Neural cell (in vitro differentiated cells): ENCODE results near the gene CPA2.

ENCODE experiments used
- EZH2 ChIP-seq: fragments of 200-600, 300-800 bp; shearing (Covaris generic), sonication (generic); IDR thresholded peaks from 2 replicates; pipeline ENCODE4 v1.6.1; 2014; ENCODE audit warnings: antibody characterized with exemption, low read length, borderline replicate concordance, mild to moderate bottlenecking; ENCODE audit not compliant: insufficient read depth, poor library complexity, severe bottlenecking
- POLR2AphosphoS5 ChIP-seq: IDR thresholded peaks from 2 replicates; pipeline ENCODE4 v1.6.1; 2012
- RAD21 ChIP-seq: fragments of 450-650 bp; conservative IDR thresholded peaks from 2 replicates; pipeline ENCODE4 v1.6.1; 2014; ENCODE audit warnings: antibody characterized with exemption, mild to moderate bottlenecking, moderate library complexity
- SMC3 ChIP-seq: fragments of 450-650 bp; conservative IDR thresholded peaks from 2 replicates; pipeline ENCODE4 v1.6.1; 2014; ENCODE audit warnings: antibody characterized with exemption, mild to moderate bottlenecking, moderate library complexity; ENCODE audit not compliant: poor library complexity
- TAF1 ChIP-seq: IDR thresholded peaks from 2 replicates; pipeline ENCODE4 v1.6.1; 2012; ENCODE audit warnings: low read depth
- TF ChIP-seq, protein P1 (sequence below): fragments of 450-650 bp; IDR thresholded peaks from 2 replicates; pipeline ENCODE4 v1.5.1; 2014; ENCODE audit warnings: antibody characterized with exemption, mild to moderate bottlenecking, moderate library complexity; ENCODE audit not compliant: poor library complexity, severe bottlenecking
- TF ChIP-seq, protein P2 (sequence below): IDR thresholded peaks from 2 replicates; pipeline ENCODE4 v1.6.1; 2012; ENCODE audit warnings: borderline replicate concordance

DNA sequence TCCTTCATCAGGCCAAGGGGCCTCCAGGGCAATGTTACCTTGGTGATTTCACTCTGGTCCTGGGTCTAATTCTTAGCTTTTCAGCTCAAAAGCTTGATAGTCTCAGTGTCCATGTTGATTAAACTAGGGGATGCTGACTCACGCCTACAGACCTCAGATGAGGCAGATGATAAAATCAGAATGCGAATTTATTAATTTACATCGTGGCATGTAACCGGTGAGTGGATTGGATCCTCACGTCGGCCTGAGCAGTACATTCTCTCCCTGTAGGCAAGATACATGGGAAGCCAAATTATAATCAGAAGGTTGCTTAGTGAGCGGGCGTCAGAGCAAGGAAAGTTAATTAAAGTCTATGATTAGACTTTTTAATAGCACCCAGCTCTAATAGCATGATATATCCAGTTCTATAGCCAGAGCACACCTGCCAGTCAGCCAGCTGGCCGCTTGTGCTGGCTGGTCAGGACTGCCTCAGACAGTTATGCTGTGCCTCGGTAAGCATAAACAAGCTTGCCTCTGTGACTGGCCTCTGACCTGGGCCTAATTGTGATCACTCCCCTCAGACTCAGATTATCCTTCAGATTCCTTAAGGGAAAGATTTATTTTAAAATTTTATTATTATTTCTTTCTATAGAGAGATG, 57.8 kb downstream of the CPA2 start:
- TF ChIP-seq, protein P1, sequence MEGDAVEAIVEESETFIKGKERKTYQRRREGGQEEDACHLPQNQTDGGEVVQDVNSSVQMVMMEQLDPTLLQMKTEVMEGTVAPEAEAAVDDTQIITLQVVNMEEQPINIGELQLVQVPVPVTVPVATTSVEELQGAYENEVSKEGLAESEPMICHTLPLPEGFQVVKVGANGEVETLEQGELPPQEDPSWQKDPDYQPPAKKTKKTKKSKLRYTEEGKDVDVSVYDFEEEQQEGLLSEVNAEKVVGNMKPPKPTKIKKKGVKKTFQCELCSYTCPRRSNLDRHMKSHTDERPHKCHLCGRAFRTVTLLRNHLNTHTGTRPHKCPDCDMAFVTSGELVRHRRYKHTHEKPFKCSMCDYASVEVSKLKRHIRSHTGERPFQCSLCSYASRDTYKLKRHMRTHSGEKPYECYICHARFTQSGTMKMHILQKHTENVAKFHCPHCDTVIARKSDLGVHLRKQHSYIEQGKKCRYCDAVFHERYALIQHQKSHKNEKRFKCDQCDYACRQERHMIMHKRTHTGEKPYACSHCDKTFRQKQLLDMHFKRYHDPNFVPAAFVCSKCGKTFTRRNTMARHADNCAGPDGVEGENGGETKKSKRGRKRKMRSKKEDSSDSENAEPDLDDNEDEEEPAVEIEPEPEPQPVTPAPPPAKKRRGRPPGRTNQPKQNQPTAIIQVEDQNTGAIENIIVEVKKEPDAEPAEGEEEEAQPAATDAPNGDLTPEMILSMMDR, result no peak
- TF ChIP-seq SMC3, result no peak
- TF ChIP-seq TAF1, result no peak
- TF ChIP-seq, protein P2, sequence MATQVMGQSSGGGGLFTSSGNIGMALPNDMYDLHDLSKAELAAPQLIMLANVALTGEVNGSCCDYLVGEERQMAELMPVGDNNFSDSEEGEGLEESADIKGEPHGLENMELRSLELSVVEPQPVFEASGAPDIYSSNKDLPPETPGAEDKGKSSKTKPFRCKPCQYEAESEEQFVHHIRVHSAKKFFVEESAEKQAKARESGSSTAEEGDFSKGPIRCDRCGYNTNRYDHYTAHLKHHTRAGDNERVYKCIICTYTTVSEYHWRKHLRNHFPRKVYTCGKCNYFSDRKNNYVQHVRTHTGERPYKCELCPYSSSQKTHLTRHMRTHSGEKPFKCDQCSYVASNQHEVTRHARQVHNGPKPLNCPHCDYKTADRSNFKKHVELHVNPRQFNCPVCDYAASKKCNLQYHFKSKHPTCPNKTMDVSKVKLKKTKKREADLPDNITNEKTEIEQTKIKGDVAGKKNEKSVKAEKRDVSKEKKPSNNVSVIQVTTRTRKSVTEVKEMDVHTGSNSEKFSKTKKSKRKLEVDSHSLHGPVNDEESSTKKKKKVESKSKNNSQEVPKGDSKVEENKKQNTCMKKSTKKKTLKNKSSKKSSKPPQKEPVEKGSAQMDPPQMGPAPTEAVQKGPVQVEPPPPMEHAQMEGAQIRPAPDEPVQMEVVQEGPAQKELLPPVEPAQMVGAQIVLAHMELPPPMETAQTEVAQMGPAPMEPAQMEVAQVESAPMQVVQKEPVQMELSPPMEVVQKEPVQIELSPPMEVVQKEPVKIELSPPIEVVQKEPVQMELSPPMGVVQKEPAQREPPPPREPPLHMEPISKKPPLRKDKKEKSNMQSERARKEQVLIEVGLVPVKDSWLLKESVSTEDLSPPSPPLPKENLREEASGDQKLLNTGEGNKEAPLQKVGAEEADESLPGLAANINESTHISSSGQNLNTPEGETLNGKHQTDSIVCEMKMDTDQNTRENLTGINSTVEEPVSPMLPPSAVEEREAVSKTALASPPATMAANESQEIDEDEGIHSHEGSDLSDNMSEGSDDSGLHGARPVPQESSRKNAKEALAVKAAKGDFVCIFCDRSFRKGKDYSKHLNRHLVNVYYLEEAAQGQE, result no peak
- no peak for TF ChIP-seq POLR2AphosphoS5
- TF ChIP-seq EZH2, result no peak
- TF ChIP-seq RAD21, result no peak
